Measurements from ENCODE around the gene FOXP1.

The FOXP1 gene

GRCh38 chr3:71130471-71131374 lies 452.8 kb downstream of the FOXP1 start:
- peak; percentile 48 for DNase-seq

- DNase-seq: no peak
These were observed 453.7 kb downstream of the FOXP1 start for GRCh38 chr3:71129611-71130431.

GRCh38 chr3:71128961-71129360 lies 454.6 kb downstream of the FOXP1 start:
- DNase-seq: no peak

- no peak for DNase-seq
These were observed 455.7 kb downstream of the FOXP1 start for GRCh38 chr3:71127844-71128243.

GRCh38 chr3:71127052-71127831 lies 456.3 kb downstream of the FOXP1 start:
- no peak for DNase-seq

GRCh38 chr3:71125738-71126137 lies 457.8 kb downstream of the FOXP1 start:
- DNase-seq: no peak

GRCh38 chr3:71124048-71124447 lies 459.5 kb downstream of the FOXP1 start:
- DNase-seq: no peak

GRCh38 chr3:71122641-71123040 lies 460.9 kb downstream of the FOXP1 start:
- no peak for DNase-seq

- no peak for DNase-seq
These were observed 461.9 kb downstream of the FOXP1 start for GRCh38 chr3:71121429-71122167.

GRCh38 chr3:71120012-71120411 lies 463.5 kb downstream of the FOXP1 start:
- no peak for DNase-seq

GRCh38 chr3:71119171-71119570 lies 464.4 kb downstream of the FOXP1 start:
- no peak for DNase-seq

GRCh38 chr3:71118436-71118835 lies 465.1 kb downstream of the FOXP1 start:
- DNase-seq: no peak

GRCh38 chr3:71117572-71118247 lies 465.8 kb downstream of the FOXP1 start:
- DNase-seq: no peak

- DNase-seq: no peak
These were observed 468.9 kb downstream of the FOXP1 start for GRCh38 chr3:71114610-71115009.

- no peak for DNase-seq
These were observed 471.0 kb downstream of the FOXP1 start for GRCh38 chr3:71112576-71112975.

GRCh38 chr3:71111784-71112440 lies 471.6 kb downstream of the FOXP1 start:
- peak; percentile 78 for DNase-seq

- DNase-seq: no peak
These were observed 472.9 kb downstream of the FOXP1 start for GRCh38 chr3:71110385-71111222.

- DNase-seq: no peak
These were observed 473.6 kb downstream of the FOXP1 start for GRCh38 chr3:71109977-71110285.

GRCh38 chr3:71109241-71109976 lies 474.1 kb downstream of the FOXP1 start:
- peak; percentile 69 for DNase-seq

GRCh38 chr3:71107926-71108325 lies 475.6 kb downstream of the FOXP1 start:
- no peak for DNase-seq
